ENCODE results near the gene NTF4. TPM values are rescaled to one million over a fixed set of nuclear protein-coding genes. Genes with fewer than 3 reads are reported as not detected.

Gene NTF4
- total RNA-seq, 2 experiments from 2014 or later, result not detected

- no peak for DNase-seq
- ChIA-PET CTCF (interaction anchor here (1.0 kb wide), 1 partner anchor 23 kb away, joined by 3 read pairs; the partner anchor contains the start of genes GYS1 and RUVBL2), POLR2A (no interaction called here)
- peaks cover 7% of the 10 kb centered on the region for H3K36me3 Mint-ChIP-seq
- peaks cover 30% of the 10 kb centered on the region for H3K4me1 Mint-ChIP-seq (ENCODE audit: low read depth)
- intact Hi-C loops (cut with micrococcal nuclease), result no loop called here
- no peak overlapping the region for H3K27ac Mint-ChIP-seq
- H3K27me3 Mint-ChIP-seq, result peaks cover 4% of the 10 kb centered on the region
- no peak overlapping the region for H3K4me3 Mint-ChIP-seq
- no peaks in the 10 kb centered on the region for H3K9me3 Mint-ChIP-seq
These were observed 48.4 kb downstream of the NTF4 start for GRCh38 chr19:49016067-49016839.

DNA sequence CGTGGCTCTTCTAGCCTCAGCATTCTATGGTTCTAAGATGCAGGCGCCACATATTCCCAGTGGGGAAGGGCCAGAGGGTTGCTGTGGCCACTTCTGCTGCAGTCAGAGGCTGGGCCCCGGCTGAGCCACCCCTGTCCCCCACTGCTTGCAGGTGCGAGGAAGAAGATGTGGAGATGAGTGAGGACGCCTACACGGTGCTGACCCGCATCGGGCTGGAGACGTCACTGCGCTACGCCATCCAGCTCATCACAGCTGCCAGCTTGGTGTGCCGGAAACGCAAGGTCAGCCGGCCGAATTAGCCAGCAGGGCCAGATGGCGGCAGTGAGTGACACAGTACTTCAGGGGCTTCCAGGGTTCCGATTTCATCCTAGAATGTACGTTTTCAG, 49.8 kb downstream of the NTF4 start:
- intact Hi-C loops (cut with micrococcal nuclease), result no loop called here
- Mint-ChIP-seq H3K36me3 (peaks cover 7% of the 10 kb centered on the region), H3K9me3 (no peaks in the 10 kb centered on the region), H3K4me3 (no peak overlapping the region), H3K27ac (no peak overlapping the region), H3K27me3 (peaks cover 4% of the 10 kb centered on the region), H3K4me1 (ENCODE audit: low read depth) (peaks cover 20% of the 10 kb centered on the region)
- ChIA-PET POLR2A (no interaction called here), CTCF (no interaction called here)
- DNase-seq, result no peak

DNA sequence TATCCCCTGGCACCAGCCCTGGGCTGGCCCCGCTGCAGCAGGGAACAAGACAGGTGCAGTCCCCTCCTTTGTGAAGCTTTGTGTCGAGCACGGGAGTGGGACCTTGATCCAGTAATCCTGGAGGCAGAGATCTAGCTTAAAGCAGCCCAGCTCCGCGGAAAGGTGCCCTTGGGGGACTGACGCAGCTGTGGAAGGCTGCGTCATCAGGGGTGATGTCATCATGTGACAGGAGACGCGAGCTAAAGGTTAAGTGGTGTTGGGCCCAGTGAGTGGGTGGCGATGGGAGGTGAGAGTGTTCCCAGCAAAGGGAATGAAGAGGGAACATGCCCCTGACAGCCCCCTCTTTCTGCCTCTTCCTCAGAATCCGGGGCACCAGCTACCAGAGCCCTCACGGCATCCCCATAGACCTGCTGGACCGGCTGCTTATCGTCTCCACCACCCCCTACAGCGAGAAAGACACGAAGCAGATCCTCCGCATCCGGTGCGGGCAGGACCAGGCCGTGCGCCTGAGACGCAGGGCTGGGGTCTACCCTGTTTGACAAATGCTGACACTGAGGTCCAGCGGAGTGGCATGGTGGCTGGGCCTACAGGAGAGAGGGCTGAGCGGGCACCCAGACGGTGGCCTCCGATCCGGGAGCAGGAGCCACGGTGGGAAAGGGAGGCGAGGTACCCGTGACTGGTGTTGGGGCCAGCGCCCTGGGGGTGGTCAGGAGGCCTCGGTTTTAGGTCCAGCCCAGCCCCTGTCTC, 50.3 kb downstream of the NTF4 start:
- peaks cover 4% of the 10 kb centered on the region for H3K27me3 Mint-ChIP-seq
- DNase-seq, result no peak
- no peak overlapping the region for H3K4me3 Mint-ChIP-seq
- peaks cover 17% of the 10 kb centered on the region for H3K4me1 Mint-ChIP-seq (ENCODE audit: low read depth)
- no peaks in the 10 kb centered on the region for H3K9me3 Mint-ChIP-seq
- H3K36me3 Mint-ChIP-seq, result peaks cover 7% of the 10 kb centered on the region
- ChIA-PET CTCF (interaction anchor here (1.4 kb wide), 2 partner anchors 15 to 21 kb away, joined by 4 to 5 read pairs; partner anchors contain the start of genes GYS1 and RUVBL2), POLR2A (interaction anchor here (0.5 to 0.8 kb wide), 2 partner anchors 14 to 322 kb away, joined by 3 to 4 read pairs; no protein-coding TSS in a partner anchor)
- no peak overlapping the region for H3K27ac Mint-ChIP-seq
- intact Hi-C loops (cut with micrococcal nuclease), result no loop called here

DNA sequence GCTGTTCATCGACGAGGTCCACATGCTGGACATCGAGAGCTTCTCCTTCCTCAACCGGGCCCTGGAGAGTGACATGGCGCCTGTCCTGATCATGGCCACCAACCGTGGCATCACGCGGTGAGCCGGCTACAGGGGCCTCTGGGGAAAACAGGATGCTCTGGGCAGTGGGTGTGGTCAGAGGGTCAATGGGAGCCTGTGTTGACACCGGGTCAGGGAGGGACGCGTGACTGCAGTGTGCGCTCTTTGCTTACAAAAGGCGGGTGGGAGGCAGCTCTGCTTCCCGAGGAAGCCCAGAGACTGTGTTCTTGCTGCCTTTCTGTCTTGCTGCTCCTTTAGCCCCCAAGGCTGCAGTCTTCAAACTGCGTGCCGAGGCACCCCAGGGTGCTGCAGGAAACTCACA, 53.4 kb downstream of the NTF4 start:
- H3K4me3 Mint-ChIP-seq, result no peak overlapping the region
- H3K4me1 Mint-ChIP-seq (ENCODE audit: low read depth), result no peaks in the 10 kb centered on the region
- ChIA-PET POLR2A (no interaction called here), CTCF (interaction anchor here (1.4 kb wide), 1 partner anchor 13 kb away, joined by 3 read pairs; no protein-coding TSS in a partner anchor)
- H3K27ac Mint-ChIP-seq, result no peak overlapping the region
- DNase-seq, result no peak
- no peaks in the 10 kb centered on the region for H3K27me3 Mint-ChIP-seq
- no peaks in the 10 kb centered on the region for H3K9me3 Mint-ChIP-seq
- H3K36me3 Mint-ChIP-seq, result peaks cover 13% of the 10 kb centered on the region
- intact Hi-C loops (cut with micrococcal nuclease), result no loop called here

Other genes with a start within 250 kb of the NTF4 start
- under 1 TPM in 1 of 2 experiments, not detected in 1; 0.31 TPM for gene HSD17B14, start 228.3 kb downstream of the NTF4 start, total RNA-seq
- 10 to 100 TPM; 10.5 to 11.0 TPM for gene PLEKHA4, start 196.2 kb downstream of the NTF4 start, total RNA-seq
- gene PPP1R15A, start 192.4 kb downstream of the NTF4 start, total RNA-seq, result 10 to 100 TPM; 49.7 to 52.0 TPM
- under 1 TPM; 0.34 to 0.59 TPM for gene TULP2, start 166.1 kb downstream of the NTF4 start, total RNA-seq
- 100 to 1,000 TPM; 154 to 159 TPM for gene NUCB1, start 164.5 kb downstream of the NTF4 start, total RNA-seq
- gene DHDH, start 131.1 kb downstream of the NTF4 start, total RNA-seq, result 1 to 10 TPM; 2.0 to 2.8 TPM
- gene BAX, start 109.9 kb downstream of the NTF4 start, total RNA-seq, result 100 to 1,000 TPM; 173 to 181 TPM
- 100 to 1,000 TPM; 870 to 900 TPM for gene FTL, start 99.5 kb downstream of the NTF4 start, total RNA-seq
- 10 to 100 TPM; 42.2 to 47.6 TPM for gene GYS1, start 71.5 kb downstream of the NTF4 start, total RNA-seq
- gene RUVBL2, start 70.9 kb downstream of the NTF4 start, total RNA-seq, result 100 to 1,000 TPM; 107 to 109 TPM
- gene LHB, start 47.7 kb downstream of the NTF4 start, total RNA-seq, result under 1 TPM in 1 of 2 experiments, not detected in 1; 0.48 TPM
- not detected for gene CGB3, start 40.5 kb downstream of the NTF4 start, total RNA-seq
- gene CGB2, start 32.9 kb downstream of the NTF4 start, total RNA-seq, result not detected
- not detected for gene CGB1, start 27.9 kb downstream of the NTF4 start, total RNA-seq
- not detected for gene CGB5, start 21.0 kb downstream of the NTF4 start, total RNA-seq
- gene CGB8, start 15.7 kb downstream of the NTF4 start, total RNA-seq, result not detected
- gene CGB7, start 7.1 kb downstream of the NTF4 start, total RNA-seq, result not detected
- not detected for gene KCNA7, start 7.9 kb upstream of the NTF4 start, total RNA-seq
- 100 to 1,000 TPM; 180 to 190 TPM for gene SNRNP70, start 20.6 kb upstream of the NTF4 start, total RNA-seq
- 1 to 10 TPM; 5.1 to 5.6 TPM for gene LIN7B, start 49.6 kb upstream of the NTF4 start, total RNA-seq
- 1 to 10 TPM; 1.4 TPM for gene C19orf73, start 54.3 kb upstream of the NTF4 start, total RNA-seq
- 1 to 10 TPM; 3.5 to 5.0 TPM for gene PPFIA3, start 54.7 kb upstream of the NTF4 start, total RNA-seq
- gene HRC, start 90.6 kb upstream of the NTF4 start, total RNA-seq, result not detected
- gene TRPM4, start 93.0 kb upstream of the NTF4 start, total RNA-seq, result 1 to 10 TPM; 1.1 to 1.2 TPM

Data from activated CD4-positive, alpha-beta memory T cell treated with anti-CD3 and anti-CD28 coated beads for 36 hours (primary cell).